Stimulated activated naive CD8-positive, alpha-beta T cell treated with anti-CD3 and anti-CD28 coated beads, Interleukin-15, amount 100 ng/mL, for 72 hours (primary cell): ENCODE results near the gene EPHA1.
"Not testable (repeated sequence)": the region's sequence is repeated elsewhere in the genome, so short reads cannot be mapped to it uniquely, and the experiment has no call there.

Experiments
- ATAC-seq: fragments of 150-1000 bp; cut with Tn5 transposase; 2 replicates; pipeline ENCODE4 v1.10.0; 2021; ENCODE audit warnings: mild to moderate bottlenecking, moderate library complexity
- DNase-seq, 2 donors: peaks; one replicate each; pipeline ENCODE4 v3.0.0; 2021 to 2022
- H3K27ac Mint-ChIP-seq, 2 donors: one replicate each; pipeline ENCODE4 v1.8.0; 2022; ENCODE audit warnings: mild to moderate bottlenecking in 2 of 2, mixed read lengths in 2 of 2, moderate library complexity in 2 of 2
- H3K27me3 Mint-ChIP-seq: one replicate; pipeline ENCODE4 v1.8.0; 2022; ENCODE audit warnings: mixed read lengths
- H3K4me1 Mint-ChIP-seq: one replicate; pipeline ENCODE4 v1.8.0; 2022; ENCODE audit warnings: mild to moderate bottlenecking, mixed read lengths
- H3K4me3 Mint-ChIP-seq, 2 donors: one replicate each; pipeline ENCODE4 v1.8.0; 2022; ENCODE audit warnings: mild to moderate bottlenecking in 2 of 2, mixed read lengths in 2 of 2, moderate library complexity in 1 of 2
- H3K9me3 Mint-ChIP-seq, 2 donors: one replicate each; pipeline ENCODE4 v1.8.0; 2022; ENCODE audit warnings: mixed read lengths in 2 of 2

EPHA1 gene

GRCh38 chr7:143397710-143398530, 10.7 kb downstream of the EPHA1 start:
- no peaks in the 10 kb centered on the region for H3K9me3 Mint-ChIP-seq
- H3K4me3 Mint-ChIP-seq = no peak overlapping the region
- peaks cover 11% of the 10 kb centered on the region for H3K4me1 Mint-ChIP-seq
- H3K27me3 Mint-ChIP-seq = no peaks in the 10 kb centered on the region
- ATAC-seq (no peak), DNase-seq (no peak)
- no peak overlapping the region for H3K27ac Mint-ChIP-seq

DNA sequence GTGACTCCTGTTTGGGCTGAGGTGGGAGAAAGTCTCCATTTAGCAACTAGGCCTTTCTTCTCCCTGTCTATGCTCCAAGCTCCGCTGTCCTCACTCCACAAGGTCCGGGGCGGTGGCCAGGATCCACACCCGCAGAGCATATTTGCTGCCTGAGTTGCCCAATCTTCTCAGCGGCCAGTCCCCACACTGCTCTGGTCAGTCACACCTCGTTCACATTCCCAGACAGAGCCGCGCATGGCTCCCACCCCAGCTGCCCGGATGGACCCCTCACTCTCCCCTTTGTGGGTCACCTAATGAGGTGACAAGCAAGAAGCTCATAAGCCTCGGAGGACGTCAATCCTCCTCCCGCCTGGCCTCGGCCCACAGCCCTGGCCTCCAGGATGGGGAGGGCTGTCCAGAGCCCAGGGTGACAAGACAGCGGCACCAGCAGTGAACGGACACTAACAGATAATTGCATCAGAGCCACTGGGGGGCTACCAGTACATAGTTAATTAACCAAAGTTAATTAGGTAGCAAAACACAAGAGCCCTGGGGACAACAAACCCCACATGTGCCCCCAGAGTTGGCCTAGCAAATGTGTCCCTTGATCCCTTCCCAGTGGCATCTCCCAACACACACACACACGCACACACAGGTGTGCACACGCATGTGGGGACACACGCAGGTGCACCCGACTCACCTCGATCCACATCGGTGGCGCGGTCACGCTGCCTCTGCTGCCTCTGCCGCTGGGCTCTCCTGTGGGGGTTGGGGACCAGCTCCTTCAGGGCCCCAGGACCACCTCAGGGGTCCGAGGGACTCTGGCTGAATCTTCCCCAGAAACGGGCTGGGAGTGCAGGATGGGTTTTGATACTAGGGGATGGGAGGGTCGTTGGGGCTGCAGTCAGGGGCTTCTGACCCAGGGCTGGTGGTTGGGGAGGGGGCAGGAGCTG, 11.8 kb downstream of the EPHA1 start:
- Mint-ChIP-seq H3K27ac (no peak overlapping the region), H3K9me3 (no peaks in the 10 kb centered on the region)

DNA sequence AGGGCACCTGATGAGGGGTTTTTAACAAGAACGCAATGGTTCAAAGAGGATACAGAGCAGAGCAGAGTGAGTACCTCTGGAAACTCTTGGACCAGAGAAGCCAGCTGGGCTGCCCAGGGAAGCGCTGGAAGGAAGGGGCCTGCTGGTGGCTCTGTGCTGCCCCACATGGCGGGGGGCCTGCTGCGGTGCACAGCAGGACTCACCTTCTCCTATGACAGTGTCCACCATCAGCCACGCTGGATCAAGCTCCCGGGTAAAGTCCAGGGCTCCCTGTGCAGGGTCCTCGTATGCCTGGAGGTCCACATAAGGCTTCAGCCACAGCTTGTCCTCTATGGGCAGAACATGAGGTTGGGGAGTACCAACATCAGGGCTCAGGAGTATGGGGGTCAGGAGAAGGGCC, 12.5 kb downstream of the EPHA1 start:
- DNase-seq (no peak), ATAC-seq (no peak)
- Mint-ChIP-seq H3K27ac (no peak overlapping the region), H3K27me3 (no peaks in the 10 kb centered on the region), H3K4me1 (peaks cover 7% of the 10 kb centered on the region), H3K9me3 (no peaks in the 10 kb centered on the region), H3K4me3 (no peak overlapping the region)

More for the DNA sequence above, 11.8 kb downstream of the EPHA1 start:
- Mint-ChIP-seq H3K27me3 (no peaks in the 10 kb centered on the region), H3K4me3 (no peak overlapping the region), H3K4me1 (peaks cover 7% of the 10 kb centered on the region)
- DNase-seq (no peak), ATAC-seq (no peak)

- Mint-ChIP-seq H3K27me3 (no peaks in the 10 kb centered on the region), H3K4me3 (no peak overlapping the region), H3K9me3 (no peaks in the 10 kb centered on the region), H3K4me1 (peaks cover 7% of the 10 kb centered on the region), H3K27ac (peak overlapping the region; percentile 38 to 78)
- DNase-seq = no peak
- ATAC-seq = peak; percentile 31
These were observed 13.2 kb downstream of the EPHA1 start for GRCh38 chr7:143395187-143396149.

DNA sequence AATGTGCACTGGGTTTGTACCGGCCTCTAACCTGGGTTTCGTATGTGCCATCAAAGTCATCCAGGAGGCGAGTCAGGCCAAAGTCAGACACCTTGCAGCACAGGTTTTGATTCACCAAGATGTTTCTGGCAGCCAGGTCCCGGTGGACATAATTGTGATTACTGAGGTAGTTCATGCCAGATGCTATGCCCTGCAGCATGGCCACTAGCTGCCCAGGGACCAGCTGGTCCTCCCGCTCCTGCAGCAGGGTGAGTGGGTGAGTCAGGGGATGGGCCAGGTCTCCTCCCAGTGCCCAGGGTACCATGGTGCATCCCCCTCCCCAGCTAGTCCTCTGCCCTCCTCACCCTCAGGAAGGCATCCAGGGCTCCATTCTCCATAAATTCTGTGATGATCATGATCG, 13.9 kb downstream of the EPHA1 start:
- DNase-seq (no peak), ATAC-seq (no peak)
- Mint-ChIP-seq H3K4me1 (peaks cover 13% of the 10 kb centered on the region), H3K4me3 (no peak overlapping the region), H3K27me3 (no peaks in the 10 kb centered on the region), H3K9me3 (no peaks in the 10 kb centered on the region), H3K27ac (peak overlapping the region; percentile 38 to 78)

- H3K27me3 Mint-ChIP-seq = no peaks in the 10 kb centered on the region
- DNase-seq (no peak), ATAC-seq (no peak)
- no peak overlapping the region for H3K27ac Mint-ChIP-seq
- peaks cover 20% of the 10 kb centered on the region for H3K4me1 Mint-ChIP-seq
- H3K9me3 Mint-ChIP-seq = no peaks in the 10 kb centered on the region
- no peak overlapping the region for H3K4me3 Mint-ChIP-seq
These were observed 14.6 kb downstream of the EPHA1 start for GRCh38 chr7:143394068-143394467.

DNA sequence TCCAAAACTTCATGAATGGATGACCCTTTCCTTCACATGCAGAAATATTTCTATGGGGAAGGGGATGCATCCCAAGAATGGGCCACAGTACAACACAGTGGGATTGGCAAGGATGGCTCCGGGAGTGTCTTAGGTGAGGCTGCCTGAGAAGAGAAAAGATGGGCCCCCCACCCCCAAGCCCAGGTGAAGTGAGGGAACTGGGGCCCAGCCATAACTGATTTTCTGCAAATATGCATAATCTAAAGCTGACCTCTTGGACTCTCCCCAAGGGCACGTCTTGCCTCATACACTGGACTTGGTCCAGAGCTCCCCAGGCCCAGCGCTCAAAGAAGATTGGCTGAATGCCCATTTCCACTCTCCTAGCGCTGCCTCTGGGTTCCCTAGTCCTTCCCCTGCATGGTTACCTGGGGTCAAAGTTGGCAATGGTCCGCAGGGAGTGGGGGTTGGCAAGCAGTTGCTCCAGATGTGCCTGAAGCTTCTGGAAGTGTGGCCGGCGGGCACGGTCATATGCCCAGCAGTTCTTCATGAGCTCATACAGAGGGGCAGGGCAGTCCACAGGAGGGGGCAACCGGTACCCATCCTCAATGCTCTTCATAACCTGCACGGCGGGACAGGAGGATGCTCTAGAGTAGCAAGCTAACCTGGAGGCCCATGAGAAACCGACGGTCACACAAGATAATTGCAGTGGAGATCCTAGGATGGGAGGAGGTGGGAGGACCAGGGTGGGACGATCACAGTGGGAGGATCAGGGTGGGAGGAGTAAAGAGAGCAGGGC, 15.2 kb downstream of the EPHA1 start:
- Mint-ChIP-seq H3K27ac (peak overlapping the region; percentile 21 to 68), H3K4me3 (no peak overlapping the region), H3K27me3 (no peaks in the 10 kb centered on the region), H3K4me1 (peaks cover 24% of the 10 kb centered on the region), H3K9me3 (no peaks in the 10 kb centered on the region)
- ATAC-seq = peak; percentile 8
- no peak for DNase-seq

- Mint-ChIP-seq H3K4me3 (no peak overlapping the region), H3K27ac (peak overlapping the region; percentile 21 to 68), H3K4me1 (peaks cover 24% of the 10 kb centered on the region), H3K27me3 (no peaks in the 10 kb centered on the region), H3K9me3 (no peaks in the 10 kb centered on the region)
- ATAC-seq = no peak
- no peak for DNase-seq
These were observed 15.8 kb downstream of the EPHA1 start for GRCh38 chr7:143392875-143393266.

DNA sequence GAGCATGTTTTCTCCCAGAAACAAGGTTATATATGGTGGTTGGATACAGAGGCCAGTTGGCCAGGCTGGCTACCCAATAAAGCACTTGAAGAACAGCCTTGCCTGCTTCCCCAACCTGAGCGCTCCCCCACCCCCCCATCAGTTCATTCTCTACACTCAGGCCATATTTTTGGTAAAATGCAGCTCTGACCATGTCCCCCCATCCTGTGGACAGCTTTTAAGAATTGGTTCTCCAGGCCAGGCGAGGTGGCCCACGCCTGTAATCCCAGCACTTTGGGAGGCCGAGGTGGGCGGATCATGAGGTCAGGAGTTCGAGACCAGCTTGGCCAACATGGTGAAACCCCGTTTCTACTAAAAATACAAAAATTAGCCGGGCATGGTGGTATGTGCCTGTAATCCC, 16.2 kb downstream of the EPHA1 start:
- not testable (repeated sequence) for H3K4me3 Mint-ChIP-seq, H3K27me3 Mint-ChIP-seq, H3K27ac Mint-ChIP-seq, ATAC-seq, H3K9me3 Mint-ChIP-seq, DNase-seq
- peaks cover 24% of the 10 kb centered on the region for H3K4me1 Mint-ChIP-seq

GRCh38 chr7:143391462-143392404, 16.9 kb downstream of the EPHA1 start:
- Mint-ChIP-seq H3K4me3 (no peak overlapping the region), H3K27me3 (no peaks in the 10 kb centered on the region), H3K27ac (peak overlapping the region in 1 of 2 donors; percentile 14), H3K9me3 (no peaks in the 10 kb centered on the region), H3K4me1 (peaks cover 24% of the 10 kb centered on the region)
- ATAC-seq (no peak), DNase-seq (no peak)

- Mint-ChIP-seq H3K4me3 (no peak overlapping the region), H3K27ac (no peak overlapping the region), H3K27me3 (no peaks in the 10 kb centered on the region), H3K9me3 (no peaks in the 10 kb centered on the region), H3K4me1 (peaks cover 24% of the 10 kb centered on the region)
- DNase-seq = no peak
- no peak for ATAC-seq
These were observed 17.8 kb downstream of the EPHA1 start for GRCh38 chr7:143390773-143391317.

DNA sequence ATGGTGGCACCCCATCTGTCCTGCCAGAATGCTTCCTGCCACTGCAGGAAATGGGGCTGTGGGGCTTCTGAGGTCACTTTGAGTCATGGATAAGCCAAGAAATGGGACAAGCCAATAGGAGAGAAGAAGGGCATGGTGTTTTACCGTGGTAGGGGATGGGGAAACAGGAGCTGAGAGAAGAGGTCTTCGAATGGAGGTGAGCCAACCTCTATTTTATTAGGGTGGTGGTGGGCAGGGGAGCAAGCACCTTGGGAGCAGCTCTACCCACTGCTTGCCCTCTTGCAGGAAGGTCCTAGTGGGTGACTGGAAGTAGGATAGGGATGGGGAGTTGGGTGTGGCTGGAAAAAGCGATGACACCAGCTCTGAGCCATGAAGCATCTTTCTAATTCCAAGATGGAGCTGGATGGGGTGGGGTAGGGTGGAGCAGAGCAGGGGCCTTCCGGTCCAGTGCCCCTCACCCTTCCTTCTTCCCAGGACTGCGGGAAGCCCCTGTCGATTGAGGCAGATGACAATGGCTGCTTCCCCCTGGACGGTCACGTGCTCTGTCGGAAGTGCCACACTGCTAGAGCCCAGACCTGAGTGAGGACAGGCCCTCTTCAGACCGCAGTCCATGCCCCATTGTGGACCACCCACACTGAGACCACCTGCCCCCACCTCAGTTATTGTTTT, 18.4 kb downstream of the EPHA1 start:
- Mint-ChIP-seq H3K4me3 (no peak overlapping the region), H3K9me3 (no peaks in the 10 kb centered on the region), H3K4me1 (peaks cover 22% of the 10 kb centered on the region), H3K27me3 (no peaks in the 10 kb centered on the region), H3K27ac (no peak overlapping the region)
- no peak for DNase-seq
- no peak for ATAC-seq
